Fibroblast of pulmonary artery (primary cell): ENCODE results near the gene FSHB.

ENCODE experiments used
- DNase-seq: peaks from one replicate; pipeline ENCODE4 v3.0.0-alpha.2; 2010; ENCODE audit warnings: low read depth
- H3K4me3 ChIP-seq: replicated peaks from 2 replicates; pipeline ENCODE4 v1.5.1; 2011; ENCODE audit warnings: low read depth, mild to moderate bottlenecking, control low read depth, low read length, moderate library complexity
- CTCF ChIP-seq: IDR thresholded peaks from 2 replicates; pipeline ENCODE4 v1.5.1; 2011; ENCODE audit warnings: mild to moderate bottlenecking, control low read depth, low read length, inconsistent platforms; ENCODE audit errors: missing control alignments

The FSHB gene

GRCh38 chr11:30244265-30244664, 13.5 kb downstream of the FSHB start:
- no peak for TF ChIP-seq CTCF
- H3K4me3 ChIP-seq, result no peak overlapping the region
- DNase-seq, result peak; percentile 59

GRCh38 chr11:30245621-30246020, 14.8 kb downstream of the FSHB start:
- TF ChIP-seq CTCF, result no peak
- peak; percentile 13 for DNase-seq
- no peak overlapping the region for H3K4me3 ChIP-seq

- TF ChIP-seq CTCF, result no peak
- peak; percentile 8 for DNase-seq
- no peak overlapping the region for H3K4me3 ChIP-seq
Measured at GRCh38 chr11:30254307-30255298, 23.8 kb downstream of the FSHB start.

- H3K4me3 ChIP-seq, result no peak overlapping the region
- no peak for DNase-seq
Measured at GRCh38 chr11:30255637-30256036, 24.8 kb downstream of the FSHB start.

GRCh38 chr11:30257058-30257457, 26.2 kb downstream of the FSHB start:
- TF ChIP-seq CTCF, result no peak
- no peak overlapping the region for H3K4me3 ChIP-seq
- no peak for DNase-seq

More at GRCh38 chr11:30255637-30256036, 24.8 kb downstream of the FSHB start:
- TF ChIP-seq CTCF, result no peak

GRCh38 chr11:30258679-30259078, 27.9 kb downstream of the FSHB start:
- TF ChIP-seq CTCF, result no peak
- H3K4me3 ChIP-seq, result no peak overlapping the region
- no peak for DNase-seq
